Upper lobe of left lung (tissue), 6 donors: ENCODE data around the gene IFIH1. TPM values are rescaled to one million over a fixed set of nuclear protein-coding genes. Genes with fewer than 3 reads are reported as not detected.
A peak's percentile ranks its signal among the peaks of the same experiment; 100 is the strongest.

ENCODE experiments used
- ATAC-seq, 2 donors: fragments of 200-7000 bp; cut with Tn5 transposase; one replicate each; pipeline ENCODE4 v1.9.1; 2022; ENCODE audit warnings: mild to moderate bottlenecking in 2 of 2, moderate library complexity in 2 of 2; ENCODE audit not compliant: low FRiP score in 2 of 2
- DNase-seq, 2 donors: peaks; one replicate each; pipeline ENCODE4 v3.0.0-alpha.2; 2019 to 2020
- H3K27ac ChIP-seq, 4 donors: fragments of 200-600 bp; sonication (generic); one replicate each; pipeline ENCODE4 v1.5.1; 2016 to 2019
- H3K27me3 ChIP-seq, 4 donors: fragments of 200-600 bp; sonication (generic); one replicate each; pipeline ENCODE4 v1.5.1; 2017 to 2019
- H3K36me3 ChIP-seq, 4 donors: fragments of 200-600 bp; sonication (generic); one replicate each; pipeline ENCODE4 v1.5.1; 2016 to 2019
- H3K4me1 ChIP-seq, 4 donors: fragments of 200-600 bp; sonication (generic); one replicate each; pipeline ENCODE4 v1.5.1; 2018 to 2019
- H3K4me3 ChIP-seq, 4 donors: fragments of 200-600 bp; sonication (generic); one replicate each; pipeline ENCODE4 v1.5.1; 2017 to 2019; ENCODE audit warnings: mild to moderate bottlenecking in 2 of 4, moderate library complexity in 1 of 4
- H3K9me3 ChIP-seq, 4 donors: fragments of 200-600 bp; sonication (generic); one replicate each; pipeline ENCODE4 v1.5.1; 2018 to 2019
- CTCF ChIP-seq, 6 experiments: fragments of 450-650 bp in 4 of 6; fragments of 200-600 bp in 2 of 6; sonication (generic) in 2 of 6; IDR thresholded peaks; one replicate each; pipeline ENCODE4 v1.5.1; 2016 to 2019; ENCODE audit warnings: antibody characterized with exemption in 6 of 6
- EP300 ChIP-seq, 4 donors: sonication (generic); formaldehyde crosslinking; IDR thresholded peaks; one replicate each; pipeline ENCODE4 v1.5.1; 2017; ENCODE audit warnings: antibody characterized with exemption in 4 of 4, control low read depth in 2 of 4
- POLR2A ChIP-seq, 4 donors: fragments of 450-650 bp; IDR thresholded peaks; one replicate each; pipeline ENCODE4 v1.5.1; 2016 to 2017; ENCODE audit warnings: antibody characterized with exemption in 4 of 4, mild to moderate bottlenecking in 2 of 4
- POLR2AphosphoS5 ChIP-seq, 2 donors: sonication (generic); formaldehyde crosslinking; IDR thresholded peaks; one replicate each; pipeline ENCODE4 v1.5.1; 2017; ENCODE audit warnings: antibody characterized with exemption in 2 of 2
- whole genome bisulfite sequencing, 2 donors: methylation state at CpG; one replicate each; pipeline ENCODE4 v1.1.5; 2017 to 2018; 5-methylcytosine and 5-hydroxymethylcytosine counted together
- total RNA-seq, 6 donors: library from RNA; depleted of rRNA in 4 of 6; stranded (reverse); fragments of >200 nt in 4 of 6; gene quantifications; one replicate each; pipeline versions ENCODE4 v1.1.0 to v1.2.1, GENCODE V29; 2016 to 2021
- donor health status: DM: no; HTN: no; CAD: no; lungs with moderate emphysema.
- donor health status: DM: no; HTN: yes; CAD: no; lungs with severe emphysema.

The IFIH1 gene
- total RNA-seq, 6 donors from 2014 or later = 21.0 to 47.2 (median 28.5) TPM

- peaks cover 0 to 61% (median 34%) of the 10 kb centered on the region in 4 donors for H3K36me3 ChIP-seq
- 95% methylated on average over 5 of the region's 5 CpGs for WGBS, 2 donors
- no peak overlapping the region for H3K27ac ChIP-seq
- no peak for TF ChIP-seq CTCF (IDR thresholded peaks at IDR 0.05)
- no peak for TF ChIP-seq POLR2A (IDR thresholded peaks at IDR 0.05)
- TF ChIP-seq EP300 (IDR thresholded peaks at IDR 0.05) = no peak
- no peak for TF ChIP-seq POLR2AphosphoS5 (IDR thresholded peaks at IDR 0.05)
- H3K27me3 ChIP-seq = no peaks in the 10 kb centered on the region
- no peak for DNase-seq
- H3K4me1 ChIP-seq = no peaks in the 10 kb centered on the region
- ATAC-seq = no peak
- no peaks in the 10 kb centered on the region for H3K9me3 ChIP-seq
- H3K4me3 ChIP-seq = no peak overlapping the region
These were observed 51.0 kb downstream of the IFIH1 start for GRCh38 chr2:162267496-162267895.

GRCh38 chr2:162266460-162266760 is 52.1 kb downstream of the IFIH1 start:
- Histone ChIP-seq H3K36me3 (peaks cover 0 to 50% (median 27%) of the 10 kb centered on the region in 4 donors), H3K9me3 (no peaks in the 10 kb centered on the region), H3K27ac (no peak overlapping the region), H3K4me1 (peaks cover 6 to 9% (median 7%) of the 10 kb centered on the region in 4 donors), H3K27me3 (no peaks in the 10 kb centered on the region), H3K4me3 (no peak overlapping the region)
- WGBS, 2 donors = 79 to 90% methylated on average over 1 of the region's 1 CpG
- DNase-seq (no peak), ATAC-seq (peak in 1 of 2 donors; percentile 68)
- TF ChIP-seq CTCF (IDR thresholded peaks at IDR 0.05) (no peak), POLR2AphosphoS5 (IDR thresholded peaks at IDR 0.05) (no peak), POLR2A (IDR thresholded peaks at IDR 0.05) (no peak), EP300 (IDR thresholded peaks at IDR 0.05) (no peak)

- Histone ChIP-seq H3K27ac (no peak overlapping the region), H3K27me3 (no peaks in the 10 kb centered on the region), H3K36me3 (peaks cover 0 to 44% (median 25%) of the 10 kb centered on the region in 4 donors), H3K4me3 (no peak overlapping the region), H3K4me1 (peaks cover 8 to 15% (median 9%) of the 10 kb centered on the region in 4 donors), H3K9me3 (no peaks in the 10 kb centered on the region)
- 89 to 90% methylated on average over 7 of the region's 7 CpGs for WGBS, 2 donors
- ATAC-seq (no peak), DNase-seq (no peak)
- TF ChIP-seq POLR2AphosphoS5 (IDR thresholded peaks at IDR 0.05) (no peak), POLR2A (IDR thresholded peaks at IDR 0.05) (no peak), EP300 (IDR thresholded peaks at IDR 0.05) (no peak), CTCF (IDR thresholded peaks at IDR 0.05) (no peak)
These were observed 52.6 kb downstream of the IFIH1 start for GRCh38 chr2:162265666-162266459.

DNA sequence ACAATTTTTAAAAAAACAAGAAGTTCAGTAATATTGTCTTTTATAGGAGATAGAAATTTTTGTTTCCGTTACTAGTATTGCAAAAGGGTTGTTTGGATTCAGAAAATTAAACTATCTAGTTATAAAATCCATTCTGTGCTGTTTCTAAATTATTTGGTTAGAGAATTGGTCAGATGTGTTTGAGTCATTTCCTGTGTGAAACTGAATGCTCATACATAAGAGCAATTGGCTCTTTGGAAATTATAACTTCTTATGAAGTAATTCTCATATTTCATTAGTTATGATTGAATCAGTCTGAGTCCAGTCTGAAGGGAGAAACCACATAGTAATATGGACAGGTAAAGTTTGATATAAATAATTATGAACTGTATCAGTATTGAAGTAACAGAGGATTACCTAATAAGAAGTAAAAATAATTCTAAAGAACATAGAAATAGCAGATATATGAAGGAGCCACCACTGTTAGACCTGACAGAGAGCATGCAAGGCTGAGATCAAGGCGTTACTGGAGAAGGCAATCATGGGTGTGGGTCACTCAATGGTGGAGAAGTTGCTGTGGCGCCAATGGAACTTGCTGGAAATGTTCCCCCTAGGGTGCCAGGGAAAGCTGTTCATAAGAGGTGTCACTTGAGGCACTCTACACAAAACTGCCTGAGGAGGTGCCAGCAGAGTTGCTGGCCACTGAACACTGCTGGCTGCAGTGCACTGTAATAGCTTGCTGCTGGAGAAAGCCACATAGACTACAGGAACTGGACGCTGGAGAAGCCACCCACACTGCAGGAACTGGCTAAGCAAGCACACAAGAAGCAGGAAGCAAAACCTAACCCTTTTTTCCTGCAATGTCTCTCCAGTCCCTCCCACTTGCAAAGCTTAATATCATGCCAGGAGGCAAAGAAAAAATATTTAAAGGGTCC is 57.2 kb downstream of the IFIH1 start:
- TF ChIP-seq CTCF (IDR thresholded peaks at IDR 0.05) = no peak
- TF ChIP-seq POLR2A (IDR thresholded peaks at IDR 0.05) = peak in 1 of 4 donors; percentile 44
- TF ChIP-seq EP300 (IDR thresholded peaks at IDR 0.05) = peak in 1 of 4 donors; percentile 34
- peak in 1 of 2 donors; percentile 45 for TF ChIP-seq POLR2AphosphoS5 (IDR thresholded peaks at IDR 0.05)
- Histone ChIP-seq H3K27me3 (no peaks in the 10 kb centered on the region), H3K4me3 (no peak overlapping the region), H3K27ac (peak overlapping the region; percentile 51 to 73 (median 55)), H3K36me3 (peaks cover 0 to 7% (median 4%) of the 10 kb centered on the region in 4 donors), H3K4me1 (peaks cover 8 to 18% (median 11%) of the 10 kb centered on the region in 4 donors), H3K9me3 (no peaks in the 10 kb centered on the region)
- WGBS, 2 donors = 29 to 41% methylated on average over 4 of the region's 4 CpGs
- DNase-seq (peak in 1 of 2 donors; percentile 84), ATAC-seq (peak; percentile 87 to 90)
